Measurements from ENCODE around the gene DNAJC16.

- TF ChIP-seq POLR2A (IDR thresholded peaks at IDR 0.05) (no peak), CTCF (IDR thresholded peaks at IDR 0.05) (no peak)
Observed at GRCh38 chr1:15622712-15623373, 96.2 kb downstream of the DNAJC16 start.

Measured in esophagus squamous epithelium (tissue), 4 donors.